Stimulated activated CD8-positive, alpha-beta memory T cell treated with anti-CD3 and anti-CD28 coated beads, Interleukin-7, amount 100 ng/mL, for 48 hours (primary cell): Measurements from ENCODE around the gene ARL4A.

Experiments
- DNase-seq, 2 donors: peaks; one replicate each; pipeline ENCODE4 v3.0.0-alpha.2; 2020; ENCODE audit warnings: low read depth in 1 of 2; ENCODE audit errors: extremely low read depth in 1 of 2

Gene ARL4A

DNA sequence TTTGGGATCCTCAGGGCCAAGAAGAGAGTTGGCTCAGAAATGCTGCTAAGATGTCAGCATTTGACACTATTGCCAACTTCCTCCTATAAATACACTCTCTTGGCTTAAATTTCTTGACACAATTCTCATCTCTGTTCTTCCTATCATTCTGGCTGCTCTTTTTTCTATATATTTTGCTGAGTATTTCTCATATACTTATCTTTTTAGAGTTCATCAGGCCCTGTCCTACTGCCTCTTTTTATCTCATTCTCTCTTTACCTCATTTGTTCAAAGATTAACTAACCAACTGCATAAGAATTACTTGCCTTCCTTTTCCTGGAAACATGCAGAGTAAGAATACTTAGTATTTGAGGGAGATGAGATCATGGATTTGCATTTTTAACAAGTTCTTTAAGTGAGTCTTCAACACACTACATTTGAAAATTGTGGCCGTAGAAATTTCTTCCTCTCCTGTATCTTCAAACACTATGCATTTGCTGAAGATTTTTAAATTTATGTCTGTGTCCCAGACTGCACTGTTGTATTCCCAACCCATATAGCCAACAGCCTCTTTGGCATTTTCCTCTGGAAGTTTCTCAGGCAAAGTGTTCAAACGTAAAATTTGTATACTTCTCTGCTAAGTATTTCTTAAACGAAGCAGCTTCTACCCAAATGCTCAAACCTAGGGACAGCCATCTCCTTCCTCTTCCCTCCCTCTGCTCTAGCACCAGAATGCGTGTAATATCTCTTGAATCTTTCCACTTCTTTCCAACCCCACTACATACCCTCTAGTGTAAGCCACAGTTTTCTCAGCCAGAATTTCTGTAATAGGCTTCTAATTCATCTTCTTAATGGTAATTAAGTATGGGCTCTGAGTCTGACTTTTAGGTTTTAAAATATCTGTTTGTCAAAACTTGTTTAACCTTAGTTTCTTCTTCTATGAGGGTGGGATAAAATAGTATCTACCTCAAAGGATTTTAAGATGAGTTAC is 35.5 kb downstream of the ARL4A start:
- no peak for DNase-seq

DNA sequence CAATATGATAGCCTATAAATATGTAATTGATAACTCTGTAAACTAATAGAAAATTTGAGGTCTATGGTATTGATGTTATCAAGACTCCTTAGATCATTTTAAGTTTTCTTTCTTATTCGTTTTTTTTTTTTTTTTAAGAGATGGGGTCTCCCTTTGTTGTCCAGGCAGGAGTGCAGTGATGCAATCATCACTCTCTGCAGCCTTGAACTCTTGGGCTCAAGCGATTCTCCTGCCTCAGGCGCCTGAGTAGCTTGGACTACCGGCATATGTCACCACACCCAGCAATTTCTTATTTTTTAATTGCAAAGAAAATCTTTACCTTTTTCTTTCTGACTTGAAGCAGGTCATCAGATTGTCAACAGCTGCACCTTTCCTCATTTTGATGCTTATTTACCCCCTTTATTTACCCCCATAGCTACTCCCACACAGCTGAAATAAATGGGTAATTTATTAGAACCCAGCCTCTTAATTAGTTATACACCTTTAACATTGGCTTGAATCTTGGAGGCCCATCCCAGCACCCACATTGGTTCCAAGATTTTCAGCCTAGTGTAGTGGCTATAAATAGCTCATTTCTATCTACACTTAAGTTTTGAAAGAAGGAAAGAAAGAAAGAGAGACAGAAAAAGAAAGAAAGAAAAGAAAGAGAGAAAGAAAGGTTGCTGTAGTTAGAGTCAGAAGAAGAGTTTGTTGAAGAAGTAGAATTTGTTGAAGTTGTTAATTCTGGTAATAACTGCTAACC is 38.3 kb downstream of the ARL4A start:
- DNase-seq = no peak

DNA sequence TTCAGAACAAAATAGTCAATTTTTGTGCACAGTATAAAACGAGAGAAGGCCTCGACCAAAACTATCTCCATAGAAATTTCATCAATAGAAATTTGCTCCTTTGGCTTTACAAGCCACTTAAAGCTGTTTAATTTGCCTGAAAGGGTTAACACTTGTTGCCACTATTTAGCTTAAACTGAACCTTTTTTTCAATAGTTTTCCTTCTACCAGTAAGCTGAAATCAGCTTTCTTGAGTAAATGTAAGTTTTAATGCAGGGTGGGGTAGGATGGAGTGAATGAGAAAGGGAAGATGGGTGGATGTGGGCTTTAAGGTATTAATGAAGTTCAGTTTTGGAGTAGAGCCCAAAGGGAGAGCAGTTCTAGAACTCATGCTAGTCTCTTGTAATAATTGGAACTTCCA is 39.5 kb downstream of the ARL4A start:
- DNase-seq = no peak

DNA sequence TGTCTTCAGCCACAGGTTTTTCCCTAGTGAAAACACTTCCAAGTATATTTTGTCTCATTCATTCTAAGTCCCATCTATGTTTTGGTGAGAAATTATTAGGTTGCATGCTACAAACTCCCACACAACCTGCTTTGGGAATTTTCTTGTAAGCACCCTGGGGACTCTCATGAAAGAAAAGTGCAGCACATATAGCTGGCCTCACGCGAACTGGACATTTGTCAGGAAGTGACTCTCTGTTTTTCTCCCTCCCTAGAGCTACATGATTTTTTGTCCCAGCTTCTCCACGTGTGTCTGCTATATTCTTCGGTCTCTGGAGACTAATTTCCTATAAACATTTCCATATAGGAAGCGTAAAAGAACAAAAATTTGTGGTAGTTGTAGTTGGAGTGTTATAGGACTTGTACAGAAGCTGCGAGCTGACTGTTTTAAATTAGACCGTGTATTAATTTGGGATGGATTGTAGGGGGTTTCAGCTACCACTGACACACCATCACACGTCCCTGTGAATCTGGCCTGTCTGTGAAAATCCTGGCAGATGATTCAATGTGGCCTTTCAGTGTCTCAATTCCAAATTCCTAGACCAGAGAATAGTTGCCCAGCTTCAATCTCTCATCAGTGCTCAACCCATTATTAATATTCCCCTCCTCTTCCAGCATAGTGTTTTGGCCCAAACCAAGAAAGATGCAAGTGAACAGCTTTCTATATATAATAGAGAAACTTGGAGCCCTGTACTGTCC is 40.2 kb downstream of the ARL4A start:
- no peak for DNase-seq

- DNase-seq = no peak
These were observed 40.7 kb downstream of the ARL4A start for GRCh38 chr7:12728192-12728538.

DNA sequence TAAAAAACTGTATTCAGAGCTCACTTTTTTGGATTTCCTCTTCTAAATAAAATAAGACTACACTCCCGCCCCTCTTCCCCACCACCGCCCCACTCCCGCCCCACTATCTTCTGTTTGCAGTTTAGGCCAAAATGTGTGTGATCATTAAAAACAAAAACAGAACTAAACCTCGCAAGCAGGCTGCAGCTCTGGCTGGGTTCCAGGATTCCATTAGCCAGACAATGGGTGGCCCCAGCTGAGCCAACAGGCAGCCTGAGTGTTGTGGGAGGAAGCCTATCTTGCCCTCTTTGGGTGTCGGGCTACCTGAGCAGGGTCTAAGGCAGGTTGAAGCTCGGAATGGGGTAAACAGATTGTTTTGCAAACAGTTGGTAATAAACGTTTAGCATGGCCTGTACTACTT is 41.7 kb downstream of the ARL4A start:
- DNase-seq = no peak

- no peak for DNase-seq
These were observed 43.1 kb downstream of the ARL4A start for GRCh38 chr7:12730523-12730922.

DNA sequence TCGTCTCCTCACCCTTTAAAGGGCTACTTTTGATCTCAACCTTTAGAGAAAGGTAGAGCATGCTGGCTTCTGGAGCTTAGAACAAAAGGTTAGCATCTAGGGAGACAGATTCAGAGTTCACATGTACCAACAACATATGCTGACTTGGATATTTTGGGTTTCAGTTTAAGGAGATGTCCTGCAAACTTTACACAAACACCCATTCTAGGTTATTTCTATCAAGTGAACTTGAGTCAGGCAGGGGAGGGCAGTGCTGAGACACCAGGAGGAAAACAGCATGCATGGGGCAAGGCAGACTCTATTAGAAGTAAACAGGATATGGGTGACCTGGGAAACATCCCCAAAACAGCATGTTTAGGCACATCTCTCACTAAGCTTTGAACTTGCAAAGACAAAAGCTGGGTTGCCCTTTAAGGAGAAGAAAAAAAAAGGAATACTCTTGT is 43.8 kb downstream of the ARL4A start:
- DNase-seq = no peak

- no peak for DNase-seq
These were observed 44.3 kb downstream of the ARL4A start for GRCh38 chr7:12731775-12732174.

GRCh38 chr7:12732428-12732827 is 45.0 kb downstream of the ARL4A start:
- DNase-seq = no peak

DNA sequence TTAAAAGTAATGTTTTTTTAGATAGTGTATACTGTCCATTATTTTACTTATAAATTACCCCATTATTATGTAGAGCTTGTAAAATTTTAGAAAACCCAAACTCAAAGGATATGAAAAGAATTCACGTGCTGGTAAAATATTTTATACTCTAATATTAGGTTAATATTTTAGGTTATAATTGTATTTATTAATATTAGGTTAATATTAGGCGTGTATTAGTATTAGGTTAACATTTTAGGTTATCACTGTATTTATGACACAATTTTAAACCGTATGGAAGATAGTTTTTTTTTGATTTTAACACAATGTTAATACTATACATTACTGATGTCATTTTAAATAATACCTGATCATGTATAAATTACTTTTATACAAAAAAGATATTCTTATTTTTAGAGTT is 48.5 kb downstream of the ARL4A start:
- no peak for DNase-seq

GRCh38 chr7:12737373-12737772 is 49.9 kb downstream of the ARL4A start:
- no peak for DNase-seq

GRCh38 chr7:12737836-12738235 is 50.4 kb downstream of the ARL4A start:
- no peak for DNase-seq

GRCh38 chr7:12738665-12739064 is 51.2 kb downstream of the ARL4A start:
- DNase-seq = no peak
